Calu3 (cell line): ENCODE results near the gene MR1. TPM values are rescaled to one million over a fixed set of nuclear protein-coding genes. Genes with fewer than 3 reads are reported as not detected.

Experiments used
- BruUV-seq: library from RNA; stranded (reverse); fragments of 400-500 nt; replicated peaks from 2 replicates; lab custom pipeline; 2021; lab: Mats Ljungman, UMichigan
- CTCF ChIA-PET: fragments of 300-600 bp; sonication (Branson Sonifier 250); formaldehyde crosslinking; loops from one replicate; lab custom pipeline; 2022; ENCODE audit warnings: antibody characterized with exemption; lab: Charles Lee
- DNase-seq: peaks from one replicate; pipeline ENCODE4 v3.0.0; 2022
- H3K27ac Mint-ChIP-seq: one replicate; pipeline ENCODE4 v1.8.0; 2022; ENCODE audit warnings: mixed read lengths; ENCODE audit not compliant: unreplicated experiment
- H3K27me3 Mint-ChIP-seq: one replicate; pipeline ENCODE4 v1.8.0; 2022; ENCODE audit warnings: mixed read lengths; ENCODE audit not compliant: unreplicated experiment
- H3K36me3 Mint-ChIP-seq: one replicate; pipeline ENCODE4 v1.8.0; 2022; ENCODE audit warnings: mild to moderate bottlenecking, moderate library complexity, mixed read lengths; ENCODE audit not compliant: insufficient read depth, unreplicated experiment
- H3K4me1 Mint-ChIP-seq: one replicate; pipeline ENCODE4 v1.8.0; 2022; ENCODE audit warnings: mild to moderate bottlenecking, low read depth, mixed read lengths; ENCODE audit not compliant: unreplicated experiment
- H3K4me3 Mint-ChIP-seq: one replicate; pipeline ENCODE4 v1.8.0; 2022; ENCODE audit warnings: mild to moderate bottlenecking, low read depth, moderate library complexity, mixed read lengths; ENCODE audit not compliant: unreplicated experiment
- H3K9me3 Mint-ChIP-seq: one replicate; pipeline ENCODE4 v1.8.0; 2022; ENCODE audit warnings: low read depth, mixed read lengths; ENCODE audit not compliant: unreplicated experiment
- intact Hi-C: fragments of 100-400 bp; cut with micrococcal nuclease; formaldehyde crosslinking; loops from one replicate; pipeline ENCODE4 v1.10.0; 2022; ENCODE audit not compliant: unreplicated experiment
- total RNA-seq: library from RNA; stranded (reverse); gene quantifications from 2 replicates; pipeline ENCODE4 v1.2.3, GENCODE V29; 2022
- TF ChIP-seq, protein P1 (sequence below): fragments of 200-600 bp; IDR thresholded peaks from one replicate; pipeline ENCODE4 v1.8.0; 2022; ENCODE audit warnings: antibody characterized with exemption; ENCODE audit not compliant: unreplicated experiment

MR1 gene
- total RNA-seq, 1 experiment from 2014 or later: 10.0 TPM

DNA sequence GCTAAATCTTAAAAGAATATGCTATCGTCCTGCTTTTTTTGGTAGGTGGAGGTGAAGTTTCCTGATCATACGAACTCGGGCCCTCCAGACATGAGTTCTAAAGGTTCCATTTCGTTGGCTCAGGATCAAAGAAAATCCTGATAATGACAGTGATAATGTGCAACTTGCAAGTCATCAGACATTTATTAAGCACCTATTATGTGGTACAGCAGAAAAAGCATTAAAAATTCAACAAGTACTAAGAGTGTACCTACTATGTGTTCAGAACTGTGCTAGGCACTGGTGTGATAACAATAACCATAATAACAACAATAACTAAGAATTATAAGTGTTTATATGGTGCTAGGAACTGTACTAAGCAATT, 50.8 kb downstream of the MR1 start:
- intact Hi-C loops: loop anchor here (1.0 to 5.0 kb wide), 4 partner anchors 46 to 202 kb away; no protein-coding TSS in a partner anchor
- Mint-ChIP-seq H3K36me3 (peaks cover 25% of the 10 kb centered on the region), H3K27me3 (peaks cover 2% of the 10 kb centered on the region), H3K4me1 (no peaks in the 10 kb centered on the region), H3K27ac (no peak overlapping the region), H3K4me3 (no peak overlapping the region), H3K9me3 (no peaks in the 10 kb centered on the region)
- TF ChIP-seq, protein P1, sequence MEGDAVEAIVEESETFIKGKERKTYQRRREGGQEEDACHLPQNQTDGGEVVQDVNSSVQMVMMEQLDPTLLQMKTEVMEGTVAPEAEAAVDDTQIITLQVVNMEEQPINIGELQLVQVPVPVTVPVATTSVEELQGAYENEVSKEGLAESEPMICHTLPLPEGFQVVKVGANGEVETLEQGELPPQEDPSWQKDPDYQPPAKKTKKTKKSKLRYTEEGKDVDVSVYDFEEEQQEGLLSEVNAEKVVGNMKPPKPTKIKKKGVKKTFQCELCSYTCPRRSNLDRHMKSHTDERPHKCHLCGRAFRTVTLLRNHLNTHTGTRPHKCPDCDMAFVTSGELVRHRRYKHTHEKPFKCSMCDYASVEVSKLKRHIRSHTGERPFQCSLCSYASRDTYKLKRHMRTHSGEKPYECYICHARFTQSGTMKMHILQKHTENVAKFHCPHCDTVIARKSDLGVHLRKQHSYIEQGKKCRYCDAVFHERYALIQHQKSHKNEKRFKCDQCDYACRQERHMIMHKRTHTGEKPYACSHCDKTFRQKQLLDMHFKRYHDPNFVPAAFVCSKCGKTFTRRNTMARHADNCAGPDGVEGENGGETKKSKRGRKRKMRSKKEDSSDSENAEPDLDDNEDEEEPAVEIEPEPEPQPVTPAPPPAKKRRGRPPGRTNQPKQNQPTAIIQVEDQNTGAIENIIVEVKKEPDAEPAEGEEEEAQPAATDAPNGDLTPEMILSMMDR: no peak
- DNase-seq: no peak
- CTCF ChIA-PET: interaction anchor here (0.8 to 1.5 kb wide), 8 partner anchors 12 to 203 kb away, joined by 3 to 40 read pairs (median 6); no protein-coding TSS in a partner anchor
- no TSS peak for BruUV-seq

DNA sequence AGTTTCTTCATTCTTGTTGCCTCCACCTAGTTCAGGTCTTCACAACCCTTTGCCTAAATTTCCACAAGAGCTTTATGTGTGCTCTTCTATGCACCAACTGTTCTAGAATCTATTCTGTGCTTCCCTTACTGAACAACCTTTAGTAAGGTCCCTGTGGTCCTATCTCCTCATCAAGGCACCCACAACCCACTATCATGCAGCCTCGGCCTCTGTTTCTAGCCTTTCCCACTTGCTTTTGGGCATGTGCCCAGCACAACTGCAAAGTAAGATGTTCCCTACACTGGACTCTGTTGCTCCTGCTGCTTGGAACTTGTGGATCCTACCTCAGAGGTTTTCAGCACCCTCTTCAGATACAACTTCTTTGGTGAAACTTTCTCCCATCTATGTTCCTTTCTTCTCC, 52.3 kb downstream of the MR1 start:
- H3K27me3 Mint-ChIP-seq: no peaks in the 10 kb centered on the region
- DNase-seq: no peak

DNA sequence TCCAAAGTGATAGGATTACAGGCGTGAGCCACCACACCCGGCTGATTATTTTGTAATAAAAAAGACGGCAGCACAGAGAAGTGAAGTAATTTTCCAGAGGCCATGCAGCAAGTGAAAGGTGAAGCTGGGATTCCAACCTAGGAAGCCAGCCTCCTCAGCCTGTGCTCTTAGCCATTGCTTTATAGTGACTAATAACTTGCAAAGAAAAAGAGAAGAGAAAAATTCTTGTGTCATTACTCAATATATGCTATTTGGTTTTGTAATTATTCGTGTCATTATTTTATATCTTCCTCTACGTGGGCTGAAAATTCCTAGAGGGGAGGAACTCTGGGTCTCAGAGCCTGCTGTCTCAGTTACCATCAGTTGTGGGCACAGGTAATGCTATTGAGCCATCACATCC, 53.1 kb downstream of the MR1 start:
- Mint-ChIP-seq H3K4me3 (no peak overlapping the region), H3K4me1 (peaks cover 13% of the 10 kb centered on the region), H3K27me3 (no peaks in the 10 kb centered on the region), H3K27ac (no peak overlapping the region), H3K36me3 (peaks cover 42% of the 10 kb centered on the region), H3K9me3 (no peaks in the 10 kb centered on the region)
- intact Hi-C loops: no loop called here
- TF ChIP-seq, protein P1: no peak
- no TSS peak for BruUV-seq
- CTCF ChIA-PET: interaction anchor here (0.7 kb wide), 1 partner anchor 1204 kb away, joined by 3 read pairs; no protein-coding TSS in a partner anchor
- DNase-seq: no peak

More for the DNA sequence above, 52.3 kb downstream of the MR1 start:
- CTCF ChIA-PET: no interaction called here
- BruUV-seq: no TSS peak
- H3K4me3 Mint-ChIP-seq: no peak overlapping the region
- H3K27ac Mint-ChIP-seq: no peak overlapping the region
- H3K36me3 Mint-ChIP-seq: peaks cover 40% of the 10 kb centered on the region
- intact Hi-C loops: no loop called here
- H3K4me1 Mint-ChIP-seq: peaks cover 4% of the 10 kb centered on the region
- H3K9me3 Mint-ChIP-seq: no peaks in the 10 kb centered on the region
- TF ChIP-seq, protein P1: no peak

DNA sequence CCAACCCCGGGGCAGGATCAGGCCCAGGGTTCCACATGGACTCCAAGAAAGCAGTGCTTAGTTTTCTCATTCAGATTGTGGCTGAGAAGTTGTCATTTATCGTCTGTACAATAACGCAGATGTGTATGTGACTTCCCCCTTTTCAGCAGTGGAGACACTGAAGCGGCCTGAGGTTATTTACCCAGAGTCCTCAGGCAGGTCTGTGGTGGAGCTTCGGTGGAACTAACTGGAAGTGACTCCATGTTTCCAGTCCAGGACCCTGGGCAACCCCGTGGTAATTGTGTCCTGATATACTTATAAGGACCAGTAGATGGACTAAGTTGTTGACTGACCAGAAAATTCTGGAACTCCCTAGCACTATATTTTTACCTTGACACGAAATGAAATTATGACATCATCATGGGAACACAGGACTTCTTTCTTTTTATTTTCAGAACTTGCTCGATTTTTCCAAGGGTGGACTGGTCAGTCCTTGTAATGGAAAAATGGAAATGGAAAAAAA, 53.7 kb downstream of the MR1 start:
- BruUV-seq: no TSS peak
- Mint-ChIP-seq H3K27me3 (no peaks in the 10 kb centered on the region), H3K9me3 (no peaks in the 10 kb centered on the region), H3K4me3 (peak overlapping the region; percentile 93), H3K36me3 (peaks cover 42% of the 10 kb centered on the region), H3K4me1 (peaks cover 18% of the 10 kb centered on the region), H3K27ac (peak overlapping the region; percentile 97)
- CTCF ChIA-PET: interaction anchor here (0.7 kb wide), 1 partner anchor 1205 kb away, joined by 3 read pairs; no protein-coding TSS in a partner anchor
- DNase-seq: no peak
- TF ChIP-seq, protein P1: no peak
- intact Hi-C loops: no loop called here
